ENCODE data around the gene OVAAL. TPM values are rescaled to one million over a fixed set of nuclear protein-coding genes. Genes with fewer than 3 reads are reported as not detected.

OVAAL gene
- total and polyA plus RNA-seq, 2 of the 4 experiments (the other 2 are of a cell fraction), result not detected

- no peak for TF ChIP-seq USF2 (IDR thresholded peaks at IDR 0.05; ENCODE audit: low read depth, low read length)
- no peak for TF ChIP-seq RCOR1 (IDR thresholded peaks at IDR 0.05; ENCODE audit: insufficient replicate concordance, low read length)
- no peak for TF ChIP-seq POLR2A (IDR thresholded peaks at IDR 0.05; ENCODE audit: low read depth, low read length)
- TF ChIP-seq MXI1 (IDR thresholded peaks at IDR 0.05; ENCODE audit: borderline replicate concordance, low read depth, low read length), result no peak
- TF ChIP-seq BHLHE40 (IDR thresholded peaks at IDR 0.05; ENCODE audit: low read depth, low read length), result no peak
- TF ChIP-seq CEBPB (IDR thresholded peaks at IDR 0.05; ENCODE audit: low read depth, low read length), result no peak
- TF ChIP-seq MAZ (IDR thresholded peaks at IDR 0.05; ENCODE audit: borderline replicate concordance, low read depth, low read length), result no peak
- ChIA-PET CTCF (no interaction called here), POLR2A (ENCODE audit: unreplicated experiment) (no interaction called here)
- H3K4ac ChIP-seq (ENCODE audit: low read depth, low read length), result no peak overlapping the region
- no peak overlapping the region for H2AK5ac ChIP-seq (ENCODE audit: low read depth, low read length)
- H4K5ac ChIP-seq (ENCODE audit: low read depth, low read length), result no peak overlapping the region
- dilution Hi-C loops (cut with HindIII; ENCODE audit: low sequenced_read_pairs, unreplicated experiment) (no loop called here), intact Hi-C loops (cut with micrococcal nuclease) (loop anchor here (10.0 kb wide), 1 partner anchor 514 kb away; the partner anchor contains the start of gene STX6), in situ Hi-C loops (cut with MboI; ENCODE audit: low sequenced_read_pairs) (loop anchor here (10.0 kb wide), 1 partner anchor 574 kb away; the partner anchor contains the start of gene IER5)
- H3K14ac ChIP-seq (replicated peaks; ENCODE audit: low read depth, low read length), result no peak overlapping the region
- H3K18ac ChIP-seq (ENCODE audit: low read depth, low read length), result no peak overlapping the region
- no peak overlapping the region for H3K9ac ChIP-seq (ENCODE audit: low read depth, low read length)
- no peak overlapping the region for H3K4me2 ChIP-seq (ENCODE audit: low read depth, low read length)
- no peak overlapping the region for H3K27ac ChIP-seq (ENCODE audit: insufficient read depth, low read length)
- no peak overlapping the region for H2AFZ ChIP-seq (replicated peaks; ENCODE audit: low read length, poor library complexity)
- H3K4me1 ChIP-seq (ENCODE audit: control insufficient read depth, insufficient read depth, low read length), result peaks cover 14% of the 10 kb centered on the region
- no TSS peak for BruUV-seq (replicated peaks)
- H3K79me1 ChIP-seq (ENCODE audit: low read depth in 1 of 2, low read length in 2 of 2), result peaks cover 0 to 3% of the 10 kb centered on the region in 2 experiments; a peak in 1 of 4 replicates
- H4K20me1 ChIP-seq (ENCODE audit: insufficient read depth, low read length), result no peaks in the 10 kb centered on the region; the same call in 1 of the 2 replicates
- H3K23ac ChIP-seq (ENCODE audit: low read depth, low read length), result no peak overlapping the region
- H4K8ac ChIP-seq (ENCODE audit: low read depth in 2 of 2, low read length in 2 of 2), result no peak overlapping the region
- ATAC-seq (ENCODE audit: low read depth) (no peak), DNase-seq (no peak)
- H3K36me3 ChIP-seq (ENCODE audit: control insufficient read depth, insufficient read depth, low read length), result no peaks in the 10 kb centered on the region
- no CpG with 5 or more reads among the region's 2 CpGs for WGBS, 2 experiments (ENCODE audit: extremely low coverage in 2 of 2, insufficient read length in 1 of 2)
- no peak overlapping the region for H2AK9ac ChIP-seq (replicated peaks; ENCODE audit: low read depth, low read length, poor library complexity)
- H3K9me3 ChIP-seq (ENCODE audit: control insufficient read depth, insufficient read depth, low read length), result peaks cover 10% of the 10 kb centered on the region
- no peak overlapping the region for H2BK20ac ChIP-seq (ENCODE audit: low read depth, low read length)
- peaks cover 6% of the 10 kb centered on the region; the same call in 1 of the 2 replicates for H3K9me1 ChIP-seq (ENCODE audit: insufficient read depth, low read length)
- H2BK5ac ChIP-seq (ENCODE audit: low read depth, low read length, poor library complexity, severe bottlenecking), result no peak overlapping the region
- H4K91ac ChIP-seq (ENCODE audit: insufficient read depth, low read depth, low read length), result no peak overlapping the region
- H2BK120ac ChIP-seq (ENCODE audit: low read depth, low read length), result no peak overlapping the region
- H3K4me3 ChIP-seq (ENCODE audit: insufficient read depth, low read depth, low read length), result no peak overlapping the region
- H3K56ac ChIP-seq (ENCODE audit: extremely low read depth, insufficient read depth, low read length), result no peak overlapping the region
- H3K27me3 ChIP-seq (ENCODE audit: control insufficient read depth, insufficient read depth, low read length), result no peaks in the 10 kb centered on the region
- no peak overlapping the region for H2BK15ac ChIP-seq (ENCODE audit: low read depth, low read length)
Measured at GRCh38 chr1:180510882-180511281, 47.9 kb upstream of the OVAAL start.

All from IMR-90 (cell line).